Activated naive CD4-positive, alpha-beta T cell treated with Interleukin-2 at 50 U/mL for 16 hours (primary cell): ENCODE measurements around the gene TBC1D16.
"Not testable (repeated sequence)": the region's sequence is repeated elsewhere in the genome, so short reads cannot be mapped to it uniquely, and the experiment has no call there.

Source experiments
- DNase-seq: peaks from one replicate; pipeline ENCODE4 v3.0.0-alpha.2; 2020

The TBC1D16 gene

GRCh38 chr17:80050706-80051105, 15.0 kb upstream of the TBC1D16 start:
- DNase-seq: no peak

GRCh38 chr17:80049986-80050385, 14.3 kb upstream of the TBC1D16 start:
- no peak for DNase-seq

- DNase-seq: no peak
Observed at GRCh38 chr17:80047176-80047575, 11.5 kb upstream of the TBC1D16 start.

GRCh38 chr17:80046709-80047108, 11.0 kb upstream of the TBC1D16 start:
- DNase-seq: not testable (repeated sequence)

- no peak for DNase-seq
Observed at GRCh38 chr17:80045703-80046102, 10.0 kb upstream of the TBC1D16 start.

GRCh38 chr17:80043963-80044362, 8.3 kb upstream of the TBC1D16 start:
- DNase-seq: no peak

GRCh38 chr17:80036715-80037477, 1.2 kb upstream of the TBC1D16 start:
- peak; percentile 35 for DNase-seq

- DNase-seq: peak; percentile 81
Observed at GRCh38 chr17:80035937-80036714, 454 bp upstream of the TBC1D16 start, which contains the start of gene CCDC40. Gene CCDC40 (plus strand): TSS chr17:80036642. CDS start chr17:80036663, 21 bp downstream.

- peak; percentile 39 for DNase-seq
Observed at GRCh38 chr17:80034791-80035686, 633 bp downstream of the TBC1D16 start.

GRCh38 chr17:80033840-80034239, 1.8 kb downstream of the TBC1D16 start:
- DNase-seq: no peak

- no peak for DNase-seq
Observed at GRCh38 chr17:80032614-80033171, 3.0 kb downstream of the TBC1D16 start.

GRCh38 chr17:80031691-80032430, 3.8 kb downstream of the TBC1D16 start:
- no peak for DNase-seq

- DNase-seq: no peak
Observed at GRCh38 chr17:80030730-80031410, 4.8 kb downstream of the TBC1D16 start.

GRCh38 chr17:80029258-80029974, 6.3 kb downstream of the TBC1D16 start:
- DNase-seq: no peak

GRCh38 chr17:80028030-80028429, 7.6 kb downstream of the TBC1D16 start:
- DNase-seq: no peak

GRCh38 chr17:80027043-80027435, 8.6 kb downstream of the TBC1D16 start:
- no peak for DNase-seq

GRCh38 chr17:80026359-80027042, 9.2 kb downstream of the TBC1D16 start:
- DNase-seq: no peak

GRCh38 chr17:80025796-80026195, 9.9 kb downstream of the TBC1D16 start:
- DNase-seq: no peak

GRCh38 chr17:80025140-80025539, 10.5 kb downstream of the TBC1D16 start:
- no peak for DNase-seq
